SW 1271 (cell line): ENCODE results near the gene MFSD11.
"Not testable (repeated sequence)": the region's sequence is repeated elsewhere in the genome, so short reads cannot be mapped to it uniquely, and the experiment has no call there.

Experiments
- DNase-seq, 2 experiments: peaks; one replicate each; lab custom pipeline; 2025; lab: John Stamatoyannopoulos, UW

The MFSD11 gene

GRCh38 chr17:76737676-76738467, at the start of gene MFSD11:
MFSD11 (plus strand) TSS chr17:76738119; CDS start chr17:76738353, 234 bp downstream.
- DNase-seq = peak; percentile 63 to 89

DNA sequence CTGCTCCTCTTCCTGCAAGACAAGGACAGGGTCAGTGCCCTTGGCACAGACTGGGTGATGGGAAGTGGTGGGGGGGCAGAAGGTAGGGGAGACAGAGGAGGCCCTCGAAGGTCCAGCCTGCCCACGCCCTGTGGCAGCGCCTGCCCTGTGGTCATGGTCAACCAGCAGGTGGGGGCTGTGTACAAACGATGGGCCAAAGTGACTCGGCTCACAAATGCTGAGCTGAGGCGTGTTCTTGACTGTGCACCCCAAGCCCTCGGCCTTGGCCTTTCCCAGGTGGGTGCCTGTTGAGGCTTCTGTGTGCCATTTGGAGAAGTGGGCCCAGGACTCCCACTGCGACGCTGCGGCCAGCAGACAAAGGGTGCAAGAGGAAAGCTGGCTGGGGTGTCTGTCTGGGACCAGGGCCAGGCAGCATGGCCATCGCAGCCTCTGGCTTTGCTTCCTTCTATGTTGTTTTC, 49.7 kb upstream of the MFSD11 start:
- no peak for DNase-seq

- no peak for DNase-seq
Observed at GRCh38 chr17:76689859-76690258, 48.1 kb upstream of the MFSD11 start.

DNA sequence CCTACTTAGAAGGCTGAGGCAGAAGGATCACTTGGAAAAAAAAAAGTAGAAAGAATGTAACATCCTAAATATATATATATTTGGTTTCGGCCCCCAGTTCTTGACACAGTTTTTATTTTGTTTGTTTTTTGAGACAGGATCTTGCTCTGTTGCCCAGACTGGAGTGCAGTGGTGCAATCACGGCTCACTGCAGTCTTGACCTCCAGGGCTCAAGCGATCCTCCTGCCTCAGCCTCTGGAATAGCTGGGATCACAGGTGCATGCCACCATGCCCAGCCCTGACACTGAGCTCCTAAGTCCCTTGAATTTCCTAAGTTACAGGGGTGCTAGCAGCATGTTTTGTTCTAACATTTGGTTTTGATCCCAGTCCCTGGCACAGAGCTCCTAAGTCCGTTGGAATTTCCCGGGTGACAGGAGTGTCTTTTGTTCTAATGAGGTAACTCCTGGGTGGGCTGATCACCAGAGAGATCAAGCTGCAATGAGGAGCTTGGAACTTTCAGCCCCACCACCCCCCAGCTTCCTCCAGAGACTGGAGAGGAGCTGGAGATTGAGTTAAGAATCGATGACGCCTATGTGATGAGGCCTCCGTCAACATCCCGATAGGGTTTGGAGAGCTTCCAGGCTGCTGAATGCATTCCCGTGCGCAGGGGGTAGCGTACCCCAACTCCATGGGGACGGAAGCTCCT, 47.2 kb upstream of the MFSD11 start:
- DNase-seq = no peak

GRCh38 chr17:76691379-76692191, 46.3 kb upstream of the MFSD11 start:
- no peak for DNase-seq

DNA sequence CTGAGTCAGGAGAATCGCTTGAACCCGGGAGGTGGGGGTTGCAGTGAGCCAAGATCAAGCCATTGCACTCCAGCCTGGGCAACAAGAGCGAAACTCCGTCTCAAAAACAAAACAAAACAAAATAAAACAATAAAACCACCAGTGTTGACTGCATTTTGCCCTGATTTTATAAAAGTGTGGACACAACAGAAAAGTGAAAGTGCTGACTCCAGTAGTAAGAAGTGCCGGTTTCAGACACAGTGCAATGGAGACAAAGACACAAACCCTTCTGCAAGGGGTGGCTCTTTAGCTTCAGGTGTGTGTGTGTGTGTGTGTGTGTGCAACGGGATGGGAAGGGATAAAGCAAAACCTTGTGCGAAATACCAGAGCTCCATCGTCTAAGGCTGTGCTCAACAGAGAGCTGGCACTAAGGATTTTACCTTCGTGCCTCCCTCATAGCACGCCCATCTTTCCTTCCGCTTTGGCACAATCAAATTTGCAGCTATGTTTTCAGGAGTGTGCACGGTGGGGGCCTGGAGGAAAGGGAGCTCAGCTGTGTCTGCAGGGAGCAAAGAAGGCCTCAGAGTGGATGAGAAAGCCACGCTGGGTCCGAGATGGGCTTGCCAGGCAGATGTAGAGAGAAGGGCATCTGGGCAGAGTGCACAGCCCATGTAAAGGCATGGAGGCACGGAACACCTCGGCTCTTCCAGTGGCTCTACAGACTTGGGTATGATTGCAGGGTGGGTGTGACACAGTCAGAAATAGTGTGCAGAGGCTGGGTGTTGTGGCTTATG, 42.7 kb upstream of the MFSD11 start:
- DNase-seq = no peak

DNA sequence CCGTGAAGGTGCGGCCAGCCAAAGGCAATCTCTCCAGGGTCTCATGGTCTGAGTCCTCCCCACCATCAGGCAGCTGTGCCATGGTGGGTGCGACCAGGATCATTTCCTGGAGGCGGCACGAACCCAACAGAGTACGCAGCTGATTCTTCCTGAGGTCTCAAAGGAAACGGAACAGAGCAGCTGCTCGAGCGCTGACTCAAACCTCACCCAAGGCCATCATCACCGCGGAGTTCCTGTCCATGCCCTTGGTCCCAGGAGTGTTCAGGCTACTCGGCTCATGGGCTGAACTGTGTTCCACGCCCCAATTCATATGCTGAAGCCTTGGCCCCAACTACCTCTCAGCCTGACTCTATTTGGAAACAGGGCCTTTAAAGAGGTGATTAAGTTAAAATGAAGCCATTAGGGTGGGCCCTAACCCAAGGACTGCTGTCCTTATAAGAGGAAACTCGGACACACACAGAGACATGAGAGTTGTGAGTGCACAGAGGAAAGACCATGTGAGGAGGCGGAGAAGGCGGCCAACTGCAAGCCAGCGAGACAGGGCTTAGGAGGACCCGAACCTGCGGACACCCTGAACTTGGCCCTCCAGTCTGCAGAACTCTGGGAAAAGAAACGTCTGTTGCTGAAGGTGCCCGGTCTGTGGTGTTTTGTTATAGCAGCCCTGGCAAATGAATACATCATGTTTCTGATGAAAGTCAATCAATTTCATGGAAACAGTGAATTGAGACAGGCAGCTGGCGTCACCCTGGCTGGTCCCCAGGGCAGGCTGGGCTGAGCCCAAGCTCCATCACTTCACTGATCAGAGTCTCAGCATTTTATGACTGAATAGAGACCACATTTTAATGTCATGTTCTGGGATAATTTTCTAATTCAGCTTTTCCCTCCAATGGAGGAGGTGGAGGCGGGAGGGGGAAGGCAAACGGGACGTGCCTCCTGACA, 40.9 kb upstream of the MFSD11 start:
- peak; percentile 33 to 62 for DNase-seq

DNA sequence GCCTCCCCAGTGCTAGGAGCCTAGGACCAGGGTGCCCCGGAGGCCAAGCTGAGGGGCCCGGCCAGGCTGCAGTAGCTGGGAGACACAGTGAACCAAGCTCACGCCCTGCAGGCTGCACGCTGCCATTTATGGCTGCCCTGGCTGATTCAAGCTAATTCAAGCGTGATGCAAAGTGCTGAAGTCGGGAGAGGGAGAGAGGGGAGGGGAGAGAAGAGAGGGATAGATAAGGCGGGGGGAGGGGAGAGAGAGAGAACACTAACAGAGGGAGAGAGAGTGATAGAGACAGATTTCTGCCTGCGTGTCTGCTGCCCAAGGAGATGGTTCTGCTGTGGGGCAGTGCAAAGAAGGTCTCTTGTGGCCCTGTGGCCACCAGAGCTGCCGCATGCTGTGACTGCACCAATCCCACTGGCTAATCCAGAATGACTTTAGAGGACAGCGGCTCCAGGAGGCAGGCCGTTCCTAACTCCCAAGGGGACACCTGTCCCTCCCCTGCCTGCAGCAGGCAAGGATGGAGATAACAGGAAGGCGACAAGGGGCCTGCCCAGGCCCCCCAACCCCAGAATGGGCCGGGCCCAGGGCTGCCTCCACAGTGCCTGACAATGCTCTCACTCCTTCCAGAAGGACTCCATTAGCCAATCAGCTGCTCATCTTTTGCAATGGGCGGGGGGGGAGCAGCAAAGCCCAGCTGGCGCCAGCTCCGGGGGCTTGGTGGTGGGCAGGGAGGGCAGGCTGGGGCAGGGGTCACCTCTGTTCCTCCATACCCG, 40.0 kb upstream of the MFSD11 start:
- DNase-seq = no peak

- not testable (repeated sequence) for DNase-seq
Observed at GRCh38 chr17:76698466-76698977, 39.4 kb upstream of the MFSD11 start.

DNA sequence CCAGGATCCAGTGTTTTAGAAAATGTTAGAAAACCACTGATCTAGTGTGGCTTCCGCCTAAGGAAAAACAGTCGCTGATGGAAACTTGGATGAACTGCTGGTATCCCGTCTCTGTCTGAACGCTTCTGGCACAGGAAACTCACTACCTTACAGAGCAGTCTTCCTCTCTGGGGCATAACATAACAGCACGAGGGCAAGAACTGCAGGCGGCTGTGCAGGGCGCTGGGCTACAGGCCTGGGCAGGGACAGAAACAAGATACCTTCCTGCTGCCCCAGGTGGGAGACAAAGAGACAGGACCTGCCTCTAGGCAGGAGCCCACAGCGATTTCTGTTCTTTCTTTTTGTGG, 37.7 kb upstream of the MFSD11 start:
- DNase-seq = no peak

- DNase-seq = no peak
Observed at GRCh38 chr17:76700617-76701470, 37.1 kb upstream of the MFSD11 start.

DNA sequence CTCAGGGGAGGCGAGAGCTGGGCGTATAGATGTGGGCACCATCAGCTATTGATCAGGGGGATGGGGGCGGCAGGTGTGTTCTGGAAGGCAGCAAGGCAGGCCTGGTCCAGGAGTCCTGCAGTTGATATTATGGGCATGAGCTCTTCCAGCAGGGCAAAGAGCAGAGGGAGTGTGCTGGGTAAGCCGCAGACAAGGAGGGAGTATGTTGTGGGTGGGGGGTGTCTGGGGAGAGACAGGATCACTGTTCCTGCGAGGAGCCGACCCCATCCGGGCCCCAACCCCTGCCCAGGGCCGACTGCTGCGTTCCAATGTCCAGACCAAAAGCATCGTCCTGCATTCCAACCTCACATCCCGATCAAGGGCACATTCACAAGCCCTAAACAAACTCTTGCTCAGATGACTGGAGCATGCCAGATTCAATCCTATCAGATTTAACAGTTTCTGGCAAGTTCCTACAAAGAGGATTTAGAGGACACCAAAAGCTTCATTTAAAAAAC, 36.4 kb upstream of the MFSD11 start:
- DNase-seq = no peak

DNA sequence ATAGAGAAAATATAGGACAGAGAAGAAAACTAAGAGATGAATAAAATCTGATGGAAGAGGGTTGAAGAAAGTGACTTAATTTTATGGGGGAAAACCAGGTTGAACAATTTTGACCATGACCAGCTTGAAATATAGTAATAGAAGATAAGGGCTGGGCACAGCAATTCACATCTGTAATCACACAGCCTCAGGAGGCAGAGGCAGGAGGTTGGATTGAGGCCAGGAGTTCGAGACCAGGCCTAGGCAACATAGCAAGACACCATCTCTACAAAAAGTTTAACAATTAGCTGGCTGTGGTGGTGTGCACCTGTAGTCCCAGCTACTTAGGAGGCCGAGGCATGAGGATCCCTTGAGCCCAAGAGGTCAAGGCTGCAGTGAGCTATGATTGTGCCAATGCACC, 35.8 kb upstream of the MFSD11 start:
- no peak for DNase-seq

DNA sequence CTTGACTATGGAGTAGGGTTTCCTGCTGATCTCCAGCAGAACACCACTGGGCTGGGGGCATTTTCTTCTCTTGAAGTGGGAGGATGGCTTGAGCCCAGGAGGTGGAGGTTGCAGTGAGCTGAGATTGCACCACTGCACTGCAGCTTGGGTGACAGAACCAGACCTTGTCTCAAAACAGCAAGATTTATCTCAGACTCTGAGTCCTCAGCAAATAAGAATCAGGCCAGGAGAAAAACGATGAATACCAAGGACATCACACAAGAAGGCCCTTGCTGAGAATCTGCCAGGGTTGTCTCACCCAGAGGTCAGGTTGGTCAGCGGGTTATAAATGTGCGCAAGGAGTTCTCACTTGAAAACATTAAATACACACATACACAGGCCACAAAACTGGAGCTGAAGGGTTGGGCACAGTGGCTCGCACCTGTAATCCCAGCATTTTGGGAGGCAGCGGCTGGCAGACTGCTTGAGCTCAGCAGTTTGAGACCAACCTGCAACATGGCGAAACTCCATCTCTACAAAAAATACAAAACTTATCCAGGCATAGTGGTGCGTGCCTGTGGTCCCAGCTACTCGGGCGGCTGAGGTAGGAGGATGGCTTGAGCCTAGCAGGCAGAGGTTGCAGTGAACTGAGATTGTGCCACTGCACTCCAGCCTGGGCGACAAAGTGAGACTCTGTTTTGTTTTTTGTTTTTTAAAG, 34.8 kb upstream of the MFSD11 start:
- DNase-seq = no peak

- DNase-seq = no peak
Observed at GRCh38 chr17:76704805-76705204, 33.1 kb upstream of the MFSD11 start.

- DNase-seq = no peak
Observed at GRCh38 chr17:76706817-76707216, 31.1 kb upstream of the MFSD11 start.

DNA sequence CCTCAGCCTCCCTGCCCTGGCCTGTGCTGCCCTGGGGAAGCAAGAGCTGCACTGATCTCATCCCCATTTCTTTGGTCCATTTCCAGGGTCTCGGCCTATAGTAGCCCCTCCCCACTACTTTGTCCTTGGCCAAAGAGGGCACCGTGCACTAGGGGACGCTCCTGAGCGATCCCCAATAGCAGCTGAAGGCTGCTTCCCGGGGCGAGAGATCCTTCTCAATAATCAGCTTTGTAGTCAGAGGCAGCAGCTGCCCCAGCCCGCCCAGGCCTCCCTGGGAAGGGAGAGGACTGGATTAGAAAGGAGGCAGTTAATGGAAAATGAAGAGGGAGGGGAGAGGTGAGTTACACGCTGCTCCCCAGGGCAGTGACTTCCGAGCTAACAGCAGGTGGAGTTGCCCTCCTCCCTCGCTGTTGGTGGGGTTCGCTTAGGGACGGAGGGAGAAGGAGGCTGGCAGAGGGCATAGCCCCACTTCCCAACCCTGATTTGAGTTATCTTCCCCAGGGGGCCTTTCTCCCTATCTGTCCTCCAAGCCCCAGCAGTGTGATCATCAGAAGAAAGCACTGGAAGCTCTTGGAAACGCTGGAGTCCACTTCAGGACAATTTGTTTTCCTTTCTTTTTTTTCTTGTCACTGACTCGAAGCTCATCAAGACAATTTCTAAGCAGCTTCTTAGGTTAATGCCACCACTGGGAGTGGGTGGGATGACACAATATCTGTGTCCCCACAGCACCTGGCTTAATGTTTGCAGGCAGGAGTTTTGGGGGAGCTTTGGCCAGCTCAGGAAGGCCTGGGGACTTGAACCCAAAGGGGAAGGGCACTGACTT, 29.7 kb upstream of the MFSD11 start:
- no peak for DNase-seq
